GM19025 (cell line): Measurements from ENCODE around the gene ADGRA1.

Experiments used
- ATAC-seq: cut with Tn5 transposase; IDR thresholded peaks from one replicate; pipeline ENCODE4 v1.9.1; 2021; ENCODE audit warnings: mild to moderate bottlenecking, low read depth, moderate library complexity; ENCODE audit not compliant: unreplicated experiment

Gene ADGRA1

DNA sequence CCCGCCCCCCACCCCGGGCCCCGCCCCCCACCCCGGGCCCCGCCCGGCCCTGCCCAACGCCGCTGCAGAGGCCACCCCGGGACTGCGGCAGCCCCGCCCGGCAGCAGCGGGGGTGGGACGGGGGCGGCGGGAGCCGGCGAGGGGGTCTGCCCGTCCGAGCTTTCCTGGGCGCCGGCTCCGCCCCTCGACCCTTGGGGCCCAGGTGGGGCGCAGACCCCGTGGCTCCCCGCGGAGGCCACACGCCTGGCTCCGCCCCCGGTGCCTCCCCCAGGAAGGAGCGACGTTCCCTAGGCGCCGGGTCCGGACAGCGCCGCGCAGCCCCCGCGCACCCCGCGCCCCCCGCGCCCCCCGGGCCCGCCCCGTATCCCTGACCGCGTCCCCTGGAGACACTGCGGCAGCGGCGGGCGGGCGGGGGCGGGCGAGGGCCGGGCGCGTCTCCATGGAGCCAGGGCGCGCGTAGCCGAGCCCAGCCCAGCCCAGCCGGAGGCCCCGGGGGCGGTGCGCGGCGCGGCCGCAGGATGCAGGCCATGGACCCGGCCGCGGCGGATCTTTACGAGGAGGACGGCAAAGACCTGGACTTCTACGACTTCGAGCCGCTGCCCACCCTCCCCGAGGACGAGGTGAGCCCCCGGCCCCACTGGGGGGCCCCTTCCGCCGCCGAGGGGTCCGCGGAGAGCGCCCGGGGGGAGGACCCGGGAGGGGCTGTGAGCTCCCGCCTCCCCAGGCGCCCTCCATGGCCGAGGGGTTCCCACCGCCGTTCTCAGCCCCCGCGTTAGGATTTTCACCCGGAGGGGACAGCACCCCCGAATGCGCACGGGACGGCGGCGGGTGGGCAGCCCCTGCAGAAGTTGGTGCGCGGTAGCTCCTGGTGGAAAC is 72.5 kb downstream of the ADGRA1 start, which contains the start of gene KNDC1:
KNDC1 (plus strand) TSS at position 270 of the 876 bp plus-strand sequence; CDS start at position 519, 249 bp downstream.
- no peak for ATAC-seq

DNA sequence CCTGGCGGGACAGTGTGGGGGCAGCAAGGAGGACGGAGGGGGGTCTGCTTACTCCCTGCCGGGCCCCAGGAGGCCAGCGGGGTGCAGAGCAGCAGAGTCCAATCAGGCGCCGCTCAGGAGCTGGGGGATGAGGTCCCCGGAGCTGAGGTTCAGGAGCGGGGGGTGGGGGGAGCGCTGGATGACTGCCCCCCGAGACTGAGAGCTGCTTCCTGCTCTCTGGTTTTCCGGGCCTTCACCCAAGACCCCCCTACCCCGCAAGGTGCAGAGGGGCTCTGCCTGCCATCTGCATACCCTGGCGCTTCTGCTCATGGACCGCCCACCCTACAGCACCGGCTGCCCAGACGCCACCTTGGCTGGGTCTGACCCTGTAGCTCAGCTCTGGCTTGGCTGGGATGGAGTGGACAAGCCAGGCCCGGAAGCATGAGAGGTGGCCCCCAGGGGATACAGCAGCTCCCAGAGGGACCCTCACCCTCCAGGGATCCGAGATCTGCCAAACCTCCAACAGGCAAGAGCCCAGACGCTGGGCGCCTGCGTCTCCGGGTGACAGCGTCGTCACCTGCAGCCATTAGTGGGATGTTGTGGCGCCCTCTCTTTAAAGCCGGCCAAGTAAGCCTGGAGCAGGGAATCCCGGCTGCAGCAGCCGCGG is 73.2 kb downstream of the ADGRA1 start:
- no peak for ATAC-seq

GRCh38 chr10:133161486-133162109 is 73.9 kb downstream of the ADGRA1 start:
- no peak for ATAC-seq

- no peak for ATAC-seq
These were observed 74.6 kb downstream of the ADGRA1 start for GRCh38 chr10:133162178-133162909.

DNA sequence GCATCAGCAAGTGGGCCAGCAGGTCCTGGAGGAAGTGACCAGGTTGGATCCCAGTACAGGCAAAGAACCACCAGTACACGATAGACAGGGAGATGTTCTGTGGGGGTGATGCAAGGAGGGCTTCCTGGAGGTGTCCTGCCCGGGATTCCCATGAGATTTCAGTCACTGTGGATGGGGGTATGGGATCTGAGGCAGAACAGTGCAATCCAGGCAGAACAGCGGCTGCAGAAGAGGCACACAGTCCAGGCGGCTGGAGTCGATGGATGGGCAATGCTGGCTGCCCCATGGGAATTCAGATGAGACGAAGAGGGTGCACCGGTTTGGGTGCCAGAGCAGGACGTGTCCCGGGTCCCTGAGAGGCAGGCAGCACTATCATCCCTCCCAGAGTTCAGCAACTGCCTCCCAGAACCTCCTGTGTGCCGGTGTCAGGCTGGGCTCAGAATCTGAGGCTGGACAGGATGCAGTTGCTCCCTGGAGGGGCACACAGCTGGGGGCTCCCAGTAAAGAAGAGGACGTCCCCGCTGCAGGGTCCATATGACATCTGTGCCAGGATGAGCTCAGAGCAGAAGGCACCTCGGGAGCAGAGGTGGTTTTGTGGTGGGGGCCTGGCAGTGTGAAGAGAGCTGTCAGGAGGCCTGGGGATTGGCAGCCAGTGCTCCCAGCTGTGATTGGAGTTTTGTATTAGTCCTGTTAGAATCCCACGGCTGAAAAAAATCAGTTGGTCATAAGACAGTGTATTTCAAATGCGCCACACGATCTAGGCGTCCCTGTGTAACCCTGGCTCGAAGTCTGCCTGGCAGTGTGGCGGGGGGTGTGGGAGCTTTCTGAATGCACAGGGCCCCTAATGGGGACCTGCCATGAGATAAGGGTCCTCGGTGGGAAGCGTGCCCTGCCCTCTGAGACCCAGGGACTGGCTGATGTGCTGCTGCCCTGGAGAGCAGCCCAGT is 75.5 kb downstream of the ADGRA1 start:
- ATAC-seq, result no peak

- no peak for ATAC-seq
These were observed 76.4 kb downstream of the ADGRA1 start for GRCh38 chr10:133163889-133164815.

DNA sequence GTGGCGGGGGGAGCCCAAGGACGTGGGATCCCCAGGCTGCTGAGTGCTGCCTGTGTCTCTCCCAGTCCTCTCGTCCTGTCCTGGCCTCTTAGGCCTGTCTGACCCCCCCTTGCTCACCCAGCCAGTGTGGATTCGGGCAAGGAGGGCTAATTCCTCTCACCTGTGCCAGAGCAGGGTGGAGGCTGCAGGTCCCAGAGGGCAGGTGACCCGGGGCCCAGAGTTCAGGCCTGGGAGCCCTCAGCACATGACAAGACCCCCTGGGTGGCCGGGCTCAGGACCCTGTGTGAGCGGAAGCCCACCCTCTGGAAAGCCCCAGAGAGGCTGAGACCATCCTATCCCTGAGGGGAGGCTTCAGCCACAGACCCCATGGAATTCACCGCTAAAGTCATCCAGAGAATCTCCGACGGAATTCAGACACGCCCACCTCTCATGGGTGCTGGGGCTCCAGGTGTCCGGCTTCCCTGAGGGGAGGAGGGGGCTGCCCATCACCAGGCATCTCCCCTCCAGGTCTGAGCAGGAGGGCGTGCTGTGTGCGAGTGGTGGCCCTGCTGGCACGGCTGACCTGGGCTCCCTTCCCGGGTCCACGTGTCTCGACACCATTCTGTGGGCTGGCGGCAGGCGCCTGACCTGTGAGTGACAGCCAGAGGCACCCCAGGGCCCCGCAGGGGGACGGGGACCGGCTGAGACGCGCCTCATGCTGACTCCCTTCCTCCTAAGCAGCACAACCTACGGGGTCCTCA is 77.3 kb downstream of the ADGRA1 start:
- ATAC-seq, result no peak

GRCh38 chr10:133165556-133166503 is 78.1 kb downstream of the ADGRA1 start:
- ATAC-seq, result no peak

DNA sequence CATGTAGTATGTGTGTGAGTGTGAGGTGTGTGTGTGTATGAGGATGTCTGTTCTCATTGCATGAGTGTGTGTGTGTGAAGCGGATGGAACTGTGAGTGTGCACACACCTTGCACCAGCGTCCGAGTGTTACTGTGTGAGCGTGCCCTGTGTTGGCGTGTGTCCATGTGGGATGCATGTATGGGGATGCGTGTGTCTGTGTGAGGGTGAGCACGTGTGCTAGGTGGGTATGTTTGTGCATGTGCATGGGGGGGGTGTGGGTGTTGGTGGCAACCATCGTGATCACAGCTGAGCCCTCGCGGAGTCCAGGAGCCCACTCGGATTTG is 78.7 kb downstream of the ADGRA1 start:
- ATAC-seq, result no peak

DNA sequence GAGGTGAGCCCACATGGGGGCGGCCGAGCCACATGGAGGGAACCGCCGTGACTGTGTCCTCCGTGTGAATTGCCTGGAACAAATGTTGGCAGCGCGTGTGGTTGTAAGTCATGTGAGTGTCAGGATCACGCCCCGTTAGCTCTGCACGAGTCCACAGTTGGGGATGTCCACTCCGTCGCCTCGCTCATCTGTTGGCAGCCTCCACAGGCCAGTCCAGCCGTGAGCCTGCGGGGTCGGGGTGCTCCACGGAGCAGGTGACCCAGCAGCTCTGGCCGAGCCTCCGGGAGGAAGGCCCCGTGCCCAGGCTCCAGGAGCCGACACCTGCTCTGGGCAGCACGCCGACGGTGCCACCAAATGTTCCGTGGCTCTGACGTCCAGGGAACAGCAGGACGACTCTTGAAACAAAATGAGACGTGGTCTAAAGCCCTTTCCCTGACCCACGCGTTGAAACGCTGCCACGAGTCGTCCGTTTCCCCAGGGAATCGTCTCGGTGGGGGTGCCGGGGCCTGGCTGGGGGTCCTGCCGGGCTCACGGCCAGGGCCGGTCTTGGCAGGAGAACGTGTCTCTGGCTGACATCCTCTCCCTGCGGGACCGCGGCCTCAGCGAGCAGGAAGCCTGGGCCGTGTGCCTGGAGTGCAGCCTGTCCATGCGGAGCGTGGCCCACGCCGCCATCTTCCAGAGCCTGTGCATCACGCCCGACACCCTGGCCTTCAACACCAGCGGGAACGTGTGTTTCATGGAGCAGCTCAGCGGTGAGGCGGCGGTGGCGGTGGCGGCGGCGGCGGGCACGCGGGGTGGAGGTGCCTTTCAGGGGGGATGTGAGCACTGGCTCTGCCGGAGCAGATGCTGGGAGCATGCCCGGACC is 79.3 kb downstream of the ADGRA1 start:
- ATAC-seq, result no peak

DNA sequence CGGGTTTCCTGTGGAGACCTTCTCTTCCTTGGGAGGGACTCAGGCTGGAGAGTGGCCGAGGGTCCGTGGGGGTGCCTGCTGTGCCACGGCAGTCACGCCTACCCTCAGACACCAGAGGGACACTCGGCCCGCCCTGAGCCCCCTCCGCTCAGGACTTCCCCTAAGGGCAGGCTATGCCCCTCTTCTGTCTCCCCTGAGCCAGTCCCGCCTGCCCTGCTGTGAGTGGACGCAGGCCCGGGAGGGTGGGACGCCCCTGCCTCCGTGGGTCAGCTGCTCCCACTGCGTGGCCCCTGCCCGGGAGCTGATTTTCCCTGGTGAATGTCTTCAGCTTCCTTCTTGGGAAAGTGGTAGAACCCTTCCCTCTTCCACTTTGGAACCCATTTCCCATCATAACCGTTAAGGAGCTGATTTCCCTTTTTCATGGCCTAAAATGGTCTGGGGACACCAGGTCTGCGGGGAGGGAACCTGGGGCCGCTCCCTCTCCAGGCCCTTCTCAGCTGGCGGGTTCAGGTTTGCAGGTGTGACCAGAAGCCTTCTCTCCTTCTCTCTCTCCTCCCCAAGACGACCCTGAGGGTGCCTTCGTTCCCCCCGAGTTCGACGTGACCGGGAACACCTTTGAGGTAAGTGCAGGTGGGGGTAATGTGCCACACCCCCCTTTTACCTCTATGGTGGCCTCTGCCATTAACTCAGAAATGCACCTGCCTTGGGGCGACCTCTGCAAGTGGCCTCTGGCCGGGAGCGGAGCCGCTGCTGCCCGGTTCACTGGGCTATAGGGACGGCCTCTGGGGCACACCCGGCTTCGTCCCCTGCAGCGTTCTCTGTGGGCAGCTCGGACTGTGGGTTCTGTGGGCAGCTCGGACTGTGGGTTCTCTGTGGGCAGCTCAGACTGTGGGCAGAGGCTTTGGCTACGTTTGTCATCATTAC is 80.2 kb downstream of the ADGRA1 start:
- no peak for ATAC-seq

GRCh38 chr10:133168617-133169031 is 80.9 kb downstream of the ADGRA1 start:
- no peak for ATAC-seq

GRCh38 chr10:133169173-133169947 is 81.6 kb downstream of the ADGRA1 start:
- ATAC-seq, result no peak

- ATAC-seq, result no peak
These were observed 82.4 kb downstream of the ADGRA1 start for GRCh38 chr10:133170092-133170491.
